Body of pancreas (tissue), 4 donors: ENCODE results near the gene MAGIX. TPM values are rescaled to one million over a fixed set of nuclear protein-coding genes. Genes with fewer than 3 reads are reported as not detected.
A peak's percentile ranks its signal among the peaks of the same experiment; 100 is the strongest.

Source experiments
- ATAC-seq: fragments of 150-250 bp; one replicate; pipeline ENCODE4 v1.9.1; 2016
- DNase-seq, 4 donors: peaks; one replicate each; pipeline ENCODE4 v3.0.0-alpha.2; 2019
- H3K27ac ChIP-seq, 4 donors: fragments of 200-600 bp; sonication (generic); 1 replicate in 3 of 4; 2 replicates in 1 of 4; pipeline versions ENCODE4 v1.5.1 to v1.6.1; 2016 to 2019; ENCODE audit warnings: mild to moderate bottlenecking in 1 of 4, mixed read lengths in 1 of 4, moderate library complexity in 1 of 4
- H3K27me3 ChIP-seq, 2 donors: fragments of 200-600 bp; sonication (generic); one replicate each; pipeline ENCODE4 v1.6.0; 2016; ENCODE audit warnings: mild to moderate bottlenecking in 1 of 2
- H3K36me3 ChIP-seq, 2 donors: fragments of 200-600 bp; sonication (generic); replicated peaks in 1 of 2; 2 replicates each; pipeline ENCODE4 v1.5.1; 2016; ENCODE audit warnings: low read depth in 2 of 2; ENCODE audit not compliant: insufficient read depth in 1 of 2
- H3K4me1 ChIP-seq: fragments of 200-600 bp; sonication (generic); one replicate; pipeline ENCODE4 v1.6.0; 2016
- H3K4me3 ChIP-seq, 2 donors: fragments of 200-600 bp; sonication (generic); 1 replicate in 1 of 2; 2 replicates in 1 of 2; pipeline ENCODE4 v1.5.1; 2016 to 2019
- H3K9me3 ChIP-seq, 3 donors: fragments of 200-600 bp; sonication (generic); 1 replicate in 2 of 3; 2 replicates in 1 of 3; pipeline ENCODE4 v1.5.1; 2016
- CTCF ChIP-seq, 7 experiments: fragments of 450-650 bp in 4 of 7; fragments of 200-600 bp in 3 of 7; sonication (generic) in 3 of 7; IDR thresholded peaks; one replicate each; pipeline ENCODE4 v1.5.1; 2016 to 2019; ENCODE audit warnings: antibody characterized with exemption in 7 of 7
- POLR2A ChIP-seq, 3 donors: fragments of 450-650 bp; IDR thresholded peaks; one replicate each; pipeline ENCODE4 v1.6.1; 2016; ENCODE audit warnings: antibody characterized with exemption in 3 of 3, mild to moderate bottlenecking in 2 of 3
- WGBS, 2 donors: methylation state at CpG; one replicate each; pipeline ENCODE4 v1.1.5; 2017; 5-methylcytosine and 5-hydroxymethylcytosine counted together
- intact Hi-C: fragments of 100-400 bp; cut with DNase I; formaldehyde crosslinking; loops from one replicate; pipeline ENCODE4 v1.15.1; 2023
- total RNA-seq, 2 donors: library from RNA; depleted of rRNA; stranded (reverse); fragments of >200 nt; gene quantifications; one replicate each; pipeline ENCODE4 v1.1.0, GENCODE V29; 2016

The MAGIX gene
- total RNA-seq, 2 donors from 2014 or later = 13.2 to 40.9 TPM

- 88 to 100% methylated on average over 1 of the region's 1 CpG for WGBS, 2 donors
- H3K4me3 ChIP-seq = no peak overlapping the region
- H3K27me3 ChIP-seq = no peaks in the 10 kb centered on the region
- no peak overlapping the region for H3K27ac ChIP-seq
- H3K9me3 ChIP-seq = no peaks in the 10 kb centered on the region
- no peaks in the 10 kb centered on the region for H3K36me3 ChIP-seq
- ATAC-seq (no peak), DNase-seq (no peak)
- peaks cover 22% of the 10 kb centered on the region for H3K4me1 ChIP-seq
- TF ChIP-seq POLR2A (IDR thresholded peaks at IDR 0.05) = no peak
- TF ChIP-seq CTCF (IDR thresholded peaks at IDR 0.05) = no peak
- intact Hi-C loops = no loop called here
These were observed 9.1 kb upstream of the MAGIX start for GRCh38 chrX:49153467-49153866.

- intact Hi-C loops = no loop called here
- H3K9me3 ChIP-seq = no peaks in the 10 kb centered on the region
- H3K4me3 ChIP-seq = no peak overlapping the region
- H3K27me3 ChIP-seq = no peaks in the 10 kb centered on the region
- ATAC-seq = no peak
- no peak for TF ChIP-seq POLR2A (IDR thresholded peaks at IDR 0.05)
- no peak for TF ChIP-seq CTCF (IDR thresholded peaks at IDR 0.05)
- peak overlapping the region; percentile 39 to 91 (median 83) for H3K27ac ChIP-seq
- DNase-seq = peak in 3 of 4 donors; percentile 51 to 62 (median 57)
- WGBS, 2 donors = 1 to 3% methylated on average over 14 to 18 of the region's 18 CpGs
- H3K4me1 ChIP-seq = peaks cover 10% of the 10 kb centered on the region
- no peaks in the 10 kb centered on the region for H3K36me3 ChIP-seq
These were observed 7.2 kb upstream of the MAGIX start for GRCh38 chrX:49155243-49155899.

GRCh38 chrX:49155900-49156837 lies 6.4 kb upstream of the MAGIX start:
- peak; percentile 86 to 90 (median 88) for DNase-seq
- peak overlapping the region; percentile 77 to 96 (median 90) for H3K27ac ChIP-seq

GRCh38 chrX:49157194-49157593 lies 5.4 kb upstream of the MAGIX start:
- DNase-seq = no peak
- intact Hi-C loops = no loop called here

More at GRCh38 chrX:49155900-49156837, 6.4 kb upstream of the MAGIX start:
- peak; percentile 94 for ATAC-seq
- Histone ChIP-seq H3K4me1 (peaks cover 10% of the 10 kb centered on the region), H3K27me3 (no peaks in the 10 kb centered on the region), H3K4me3 (peak overlapping the region in 1 of 2 donors; percentile 12), H3K9me3 (no peaks in the 10 kb centered on the region), H3K36me3 (no peaks in the 10 kb centered on the region)
- TF ChIP-seq CTCF (IDR thresholded peaks at IDR 0.05) (peak; percentile 60 to 92 (median 67)), POLR2A (IDR thresholded peaks at IDR 0.05) (peak; percentile 29 to 57 (median 50))
- 0 to 1% methylated on average over 6 to 45 of the region's 65 CpGs for WGBS, 2 donors
- intact Hi-C loops = no loop called here

More at GRCh38 chrX:49157194-49157593, 5.4 kb upstream of the MAGIX start:
- H3K27me3 ChIP-seq = no peaks in the 10 kb centered on the region
- peaks cover 18% of the 10 kb centered on the region for H3K4me1 ChIP-seq
- H3K9me3 ChIP-seq = no peaks in the 10 kb centered on the region
- no peaks in the 10 kb centered on the region for H3K36me3 ChIP-seq
- H3K4me3 ChIP-seq = no peak overlapping the region
- TF ChIP-seq CTCF (IDR thresholded peaks at IDR 0.05) = no peak
- TF ChIP-seq POLR2A (IDR thresholded peaks at IDR 0.05) = no peak
- WGBS, 2 donors = 68 to 69% methylated on average over 10 to 14 of the region's 25 CpGs
- no peak overlapping the region for H3K27ac ChIP-seq
- no peak for ATAC-seq
